GM19455 (cell line): ENCODE results near the gene BDH1.

Experiments
- ATAC-seq: cut with Tn5 transposase; IDR thresholded peaks from one replicate; pipeline ENCODE4 v1.9.1; 2021; ENCODE audit not compliant: unreplicated experiment

Gene BDH1

GRCh38 chr3:197464794-197465193, 91.0 kb downstream of the BDH1 start:
- ATAC-seq: no peak

- no peak for ATAC-seq
Measured at GRCh38 chr3:197463279-197463678, 92.5 kb downstream of the BDH1 start.

- no peak for ATAC-seq
Measured at GRCh38 chr3:197462808-197463207, 93.0 kb downstream of the BDH1 start.

- no peak for ATAC-seq
Measured at GRCh38 chr3:197460639-197461038, 95.1 kb downstream of the BDH1 start.

- no peak for ATAC-seq
Measured at GRCh38 chr3:197460002-197460401, 95.8 kb downstream of the BDH1 start.
